Measurements from ENCODE around the gene HES6. TPM values are rescaled to one million over a fixed set of nuclear protein-coding genes. Genes with fewer than 3 reads are reported as not detected.
A peak's percentile ranks its signal among the peaks of the same experiment; 100 is the strongest.

The HES6 gene
- total and polyA plus RNA-seq, 4 donors: 22.3 to 114 (median 76.6) TPM

- Histone ChIP-seq H3K9me3 (ENCODE audit: control insufficient read depth, insufficient read depth, low read length) (no peaks in the 10 kb centered on the region), H3K27me3 (ENCODE audit: control insufficient read depth, insufficient read depth, low read length) (no peaks in the 10 kb centered on the region), H3K4me1 (ENCODE audit: control insufficient read depth, insufficient read depth, low read length) (peaks cover 63% of the 10 kb centered on the region), H3K27ac (ENCODE audit: low read depth, low read length) (no peak overlapping the region), H3K4me3 (ENCODE audit: low read depth, low read length) (no peak overlapping the region), H3K36me3 (ENCODE audit: control insufficient read depth, insufficient read depth, low read length) (peaks cover 31% of the 10 kb centered on the region)
- no peak for DNase-seq (ENCODE audit: low read depth in 4 of 6, low spot score in 6 of 6)
- 65% methylated on average over 7 of the region's 11 CpGs for WGBS (ENCODE audit: insufficient coverage)
These were observed 12.2 kb downstream of the HES6 start for GRCh38 chr2:238227587-238228032.

GRCh38 chr2:238226698-238227586 lies 12.9 kb downstream of the HES6 start:
- Histone ChIP-seq H3K27me3 (ENCODE audit: control insufficient read depth, insufficient read depth, low read length) (no peaks in the 10 kb centered on the region), H3K4me3 (ENCODE audit: low read depth, low read length) (no peak overlapping the region), H3K4me1 (ENCODE audit: control insufficient read depth, insufficient read depth, low read length) (peaks cover 61% of the 10 kb centered on the region), H3K36me3 (ENCODE audit: control insufficient read depth, insufficient read depth, low read length) (peaks cover 31% of the 10 kb centered on the region), H3K27ac (ENCODE audit: low read depth, low read length) (no peak overlapping the region), H3K9me3 (ENCODE audit: control insufficient read depth, insufficient read depth, low read length) (no peaks in the 10 kb centered on the region)
- no peak for DNase-seq (ENCODE audit: low read depth in 4 of 6, low spot score in 6 of 6)
- WGBS (ENCODE audit: insufficient coverage): 89% methylated on average over 7 of the region's 8 CpGs

GRCh38 chr2:238225911-238226697 lies 13.7 kb downstream of the HES6 start:
- no peak overlapping the region for H3K4me3 ChIP-seq (ENCODE audit: low read depth, low read length)
- H3K4me1 ChIP-seq (ENCODE audit: control insufficient read depth, insufficient read depth, low read length): peaks cover 56% of the 10 kb centered on the region
- H3K9me3 ChIP-seq (ENCODE audit: control insufficient read depth, insufficient read depth, low read length): no peaks in the 10 kb centered on the region
- H3K27me3 ChIP-seq (ENCODE audit: control insufficient read depth, insufficient read depth, low read length): no peaks in the 10 kb centered on the region
- peak in 2 of 6 donors; percentile 29 to 66 for DNase-seq (ENCODE audit: low read depth in 4 of 6, low spot score in 6 of 6)
- H3K27ac ChIP-seq (ENCODE audit: low read depth, low read length): peak overlapping the region; percentile 61
- WGBS (ENCODE audit: insufficient coverage): 76% methylated on average over 37 of the region's 38 CpGs
- H3K36me3 ChIP-seq (ENCODE audit: control insufficient read depth, insufficient read depth, low read length): peaks cover 31% of the 10 kb centered on the region

GRCh38 chr2:238225121-238225520 lies 14.7 kb downstream of the HES6 start:
- no peak overlapping the region for H3K27ac ChIP-seq (ENCODE audit: low read depth, low read length)
- H3K27me3 ChIP-seq (ENCODE audit: control insufficient read depth, insufficient read depth, low read length): no peaks in the 10 kb centered on the region
- H3K4me3 ChIP-seq (ENCODE audit: low read depth, low read length): no peak overlapping the region
- WGBS (ENCODE audit: insufficient coverage): 93% methylated on average over 12 of the region's 13 CpGs
- H3K9me3 ChIP-seq (ENCODE audit: control insufficient read depth, insufficient read depth, low read length): no peaks in the 10 kb centered on the region
- DNase-seq (ENCODE audit: low read depth in 4 of 6, low spot score in 6 of 6): no peak
- peaks cover 59% of the 10 kb centered on the region for H3K4me1 ChIP-seq (ENCODE audit: control insufficient read depth, insufficient read depth, low read length)
- H3K36me3 ChIP-seq (ENCODE audit: control insufficient read depth, insufficient read depth, low read length): peaks cover 31% of the 10 kb centered on the region

- no peak for DNase-seq (ENCODE audit: low read depth in 4 of 6, low spot score in 6 of 6)
- H3K36me3 ChIP-seq (ENCODE audit: control insufficient read depth, insufficient read depth, low read length): peaks cover 31% of the 10 kb centered on the region
- no peaks in the 10 kb centered on the region for H3K9me3 ChIP-seq (ENCODE audit: control insufficient read depth, insufficient read depth, low read length)
- H3K27me3 ChIP-seq (ENCODE audit: control insufficient read depth, insufficient read depth, low read length): no peaks in the 10 kb centered on the region
- peaks cover 54% of the 10 kb centered on the region for H3K4me1 ChIP-seq (ENCODE audit: control insufficient read depth, insufficient read depth, low read length)
- 95% methylated on average over 29 of the region's 29 CpGs for WGBS (ENCODE audit: insufficient coverage)
- no peak overlapping the region for H3K4me3 ChIP-seq (ENCODE audit: low read depth, low read length)
- no peak overlapping the region for H3K27ac ChIP-seq (ENCODE audit: low read depth, low read length)
These were observed 15.3 kb downstream of the HES6 start for GRCh38 chr2:238224356-238225035.

GRCh38 chr2:238220892-238221521 lies 18.8 kb downstream of the HES6 start:
- Histone ChIP-seq H3K27ac (ENCODE audit: low read depth, low read length) (peak overlapping the region; percentile 40), H3K27me3 (ENCODE audit: control insufficient read depth, insufficient read depth, low read length) (no peaks in the 10 kb centered on the region), H3K4me1 (ENCODE audit: control insufficient read depth, insufficient read depth, low read length) (peaks cover 41% of the 10 kb centered on the region), H3K4me3 (ENCODE audit: low read depth, low read length) (no peak overlapping the region), H3K36me3 (ENCODE audit: control insufficient read depth, insufficient read depth, low read length) (peaks cover 15% of the 10 kb centered on the region), H3K9me3 (ENCODE audit: control insufficient read depth, insufficient read depth, low read length) (no peaks in the 10 kb centered on the region)
- 79% methylated on average over 22 of the region's 23 CpGs for WGBS (ENCODE audit: insufficient coverage)
- DNase-seq (ENCODE audit: low read depth in 4 of 6, low spot score in 6 of 6): peak in 2 of 6 donors; percentile 29 to 38

GRCh38 chr2:238220274-238220891 lies 19.5 kb downstream of the HES6 start:
- WGBS (ENCODE audit: insufficient coverage): 58% methylated on average over 9 of the region's 10 CpGs
- peaks cover 40% of the 10 kb centered on the region for H3K4me1 ChIP-seq (ENCODE audit: control insufficient read depth, insufficient read depth, low read length)
- H3K27ac ChIP-seq (ENCODE audit: low read depth, low read length): peak overlapping the region; percentile 40
- peaks cover 10% of the 10 kb centered on the region for H3K36me3 ChIP-seq (ENCODE audit: control insufficient read depth, insufficient read depth, low read length)
- no peaks in the 10 kb centered on the region for H3K27me3 ChIP-seq (ENCODE audit: control insufficient read depth, insufficient read depth, low read length)
- no peak overlapping the region for H3K4me3 ChIP-seq (ENCODE audit: low read depth, low read length)
- no peak for DNase-seq (ENCODE audit: low read depth in 4 of 6, low spot score in 6 of 6)
- no peaks in the 10 kb centered on the region for H3K9me3 ChIP-seq (ENCODE audit: control insufficient read depth, insufficient read depth, low read length)

- Histone ChIP-seq H3K27ac (ENCODE audit: low read depth, low read length) (peak overlapping the region; percentile 92), H3K4me1 (ENCODE audit: control insufficient read depth, insufficient read depth, low read length) (peaks cover 35% of the 10 kb centered on the region), H3K4me3 (ENCODE audit: low read depth, low read length) (no peak overlapping the region), H3K27me3 (ENCODE audit: control insufficient read depth, insufficient read depth, low read length) (no peaks in the 10 kb centered on the region), H3K9me3 (ENCODE audit: control insufficient read depth, insufficient read depth, low read length) (no peaks in the 10 kb centered on the region), H3K36me3 (ENCODE audit: control insufficient read depth, insufficient read depth, low read length) (no peaks in the 10 kb centered on the region)
- peak in 3 of 6 donors; percentile 68 to 93 (median 77) for DNase-seq (ENCODE audit: low read depth in 4 of 6, low spot score in 6 of 6)
- 38% methylated on average over 2 of the region's 2 CpGs for WGBS (ENCODE audit: insufficient coverage)
These were observed 23.1 kb downstream of the HES6 start for GRCh38 chr2:238216651-238217184.
